GM12801 (cell line): ENCODE results near the gene LRRC47.

Source experiments
- CTCF ChIP-seq: IDR thresholded peaks from one replicate; pipeline ENCODE4 v1.5.1; 2011; ENCODE audit warnings: control low read depth; ENCODE audit not compliant: insufficient read length; ENCODE audit errors: extremely low read depth

The LRRC47 gene

GRCh38 chr1:3729594-3730542 lies 66.4 kb downstream of the LRRC47 start:
- TF ChIP-seq CTCF: no peak
